GM12865 (cell line): Measurements from ENCODE around the gene IL4I1.

Source experiments
- DNase-seq: peaks from one replicate; pipeline ENCODE4 v3.0.0; 2010; ENCODE audit warnings: low read depth
- H3K4me3 ChIP-seq: 2 replicates; pipeline ENCODE4 v1.5.1; 2011; ENCODE audit warnings: mild to moderate bottlenecking, low read depth, low read length, control low read depth
- CTCF ChIP-seq: IDR thresholded peaks from 2 replicates; pipeline ENCODE4 v1.5.1; 2011; ENCODE audit warnings: low read length, control low read depth, low read depth, inconsistent platforms; ENCODE audit not compliant: insufficient read depth; ENCODE audit errors: missing control alignments

The IL4I1 gene

GRCh38 chr19:49937750-49938381 is 41.2 kb upstream of the IL4I1 start:
- TF ChIP-seq CTCF, result peak; percentile 95
- DNase-seq, result peak; percentile 78
- peak overlapping the region; percentile 11; the same call in 1 of the 2 replicates for H3K4me3 ChIP-seq

GRCh38 chr19:49936549-49936948 is 39.9 kb upstream of the IL4I1 start:
- no peak for TF ChIP-seq CTCF
- DNase-seq, result no peak
- no peak overlapping the region for H3K4me3 ChIP-seq

GRCh38 chr19:49933643-49934042 is 37.0 kb upstream of the IL4I1 start:
- no peak overlapping the region for H3K4me3 ChIP-seq
- DNase-seq, result no peak

GRCh38 chr19:49932731-49933131 is 36.0 kb upstream of the IL4I1 start:
- H3K4me3 ChIP-seq, result no peak overlapping the region
- no peak for TF ChIP-seq CTCF
- DNase-seq, result no peak

More at GRCh38 chr19:49933643-49934042, 37.0 kb upstream of the IL4I1 start:
- TF ChIP-seq CTCF, result no peak

- no peak for TF ChIP-seq CTCF
- DNase-seq, result no peak
- H3K4me3 ChIP-seq, result no peak overlapping the region
Measured at GRCh38 chr19:49932041-49932451, 35.4 kb upstream of the IL4I1 start.

- no peak for TF ChIP-seq CTCF
- H3K4me3 ChIP-seq, result no peak overlapping the region
- DNase-seq, result no peak
Measured at GRCh38 chr19:49931293-49932040, 34.8 kb upstream of the IL4I1 start.

GRCh38 chr19:49930483-49931011 is 33.9 kb upstream of the IL4I1 start:
- no peak for TF ChIP-seq CTCF
- no peak for DNase-seq
- H3K4me3 ChIP-seq, result peak overlapping the region; percentile 82
